ENCODE data around the gene HSPA14. TPM values are rescaled to one million over a fixed set of nuclear protein-coding genes. Genes with fewer than 3 reads are reported as not detected.

HSPA14 gene
- total and polyA plus RNA-seq, 4 donors: 5.3 to 9.0 (median 8.5) TPM

DNA sequence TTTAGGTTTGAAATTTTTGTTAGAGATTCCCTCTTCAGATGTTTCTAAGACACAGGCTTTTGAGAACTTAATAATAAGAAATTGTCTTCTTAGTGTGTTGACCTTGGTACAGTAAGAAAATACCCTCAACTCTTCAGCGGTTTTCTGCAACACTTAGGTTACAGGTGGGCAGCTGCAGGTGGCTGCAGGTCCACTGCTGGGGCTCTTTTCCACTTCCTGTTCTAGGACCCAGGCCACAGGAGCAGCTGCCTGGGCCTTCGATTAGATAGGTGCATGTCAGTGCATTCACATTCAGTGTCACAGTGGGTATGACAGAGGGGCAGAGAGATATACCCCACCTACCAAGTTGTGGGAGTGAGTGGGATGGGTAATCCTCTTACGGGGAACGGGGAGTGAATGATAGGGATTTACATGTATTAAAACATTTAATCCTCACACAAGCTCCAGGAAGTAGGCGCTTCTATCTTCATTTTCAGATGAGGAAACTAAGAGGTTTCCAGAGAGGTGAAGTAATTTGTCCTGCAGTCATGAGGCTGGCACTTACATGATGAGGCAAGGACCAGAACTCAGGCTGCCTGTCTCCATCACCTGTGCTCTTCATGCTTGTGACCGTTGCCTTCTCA, 20.3 kb downstream of the HSPA14 start:
- H3K4me3 ChIP-seq (ENCODE audit: low read depth in 1 of 3, low read length in 3 of 3): no peak overlapping the region
- H3K4me1 ChIP-seq (ENCODE audit: control insufficient read depth in 4 of 4, insufficient read depth in 4 of 4, low read length in 3 of 4): no peaks in the 10 kb centered on the region
- H3K27me3 ChIP-seq (ENCODE audit: control insufficient read depth in 4 of 4, insufficient read depth in 4 of 4, low read length in 3 of 4): no peaks in the 10 kb centered on the region
- no peaks in the 10 kb centered on the region for H3K9me3 ChIP-seq (ENCODE audit: control insufficient read depth in 4 of 4, low read length in 3 of 4)
- DNase-seq (ENCODE audit: low spot score): no peak
- no peak for TF ChIP-seq HNF4A (conservative IDR thresholded peaks at IDR 0.05)
- TF ChIP-seq YY1 (IDR thresholded peaks at IDR 0.05): no peak
- TF ChIP-seq HNF4G (IDR thresholded peaks at IDR 0.05): no peak
- TF ChIP-seq, protein P1, sequence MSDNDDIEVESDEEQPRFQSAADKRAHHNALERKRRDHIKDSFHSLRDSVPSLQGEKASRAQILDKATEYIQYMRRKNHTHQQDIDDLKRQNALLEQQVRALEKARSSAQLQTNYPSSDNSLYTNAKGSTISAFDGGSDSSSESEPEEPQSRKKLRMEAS (IDR thresholded peaks at IDR 0.05): no peak
- TF ChIP-seq JUND (IDR thresholded peaks at IDR 0.05): no peak
- TF ChIP-seq RAD21 (IDR thresholded peaks at IDR 0.05): no peak
- no peak for TF ChIP-seq EGR1 (IDR thresholded peaks at IDR 0.05; ENCODE audit: low read depth in 2 of 2)
- no peak for TF ChIP-seq GABPA (IDR thresholded peaks at IDR 0.05 in 1 of 2, conservative IDR thresholded peaks at IDR 0.05 in 1 of 2)
- no peak for TF ChIP-seq FOXA1 (IDR thresholded peaks at IDR 0.05)
- TF ChIP-seq FOXA2 (IDR thresholded peaks at IDR 0.05): no peak
- TF ChIP-seq, protein P2, sequence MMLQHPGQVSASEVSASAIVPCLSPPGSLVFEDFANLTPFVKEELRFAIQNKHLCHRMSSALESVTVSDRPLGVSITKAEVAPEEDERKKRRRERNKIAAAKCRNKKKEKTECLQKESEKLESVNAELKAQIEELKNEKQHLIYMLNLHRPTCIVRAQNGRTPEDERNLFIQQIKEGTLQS (IDR thresholded peaks at IDR 0.05): no peak
- H3K27ac ChIP-seq (ENCODE audit: low read depth in 1 of 2, low read length in 2 of 2): no peak overlapping the region
- 94% methylated on average over 6 of the region's 6 CpGs for WGBS
- no peak overlapping the region for H3K9ac ChIP-seq (ENCODE audit: low read depth in 1 of 2, low read length in 2 of 2)
- H3K36me3 ChIP-seq (ENCODE audit: control insufficient read depth in 4 of 4, insufficient read depth in 3 of 4, low read depth in 1 of 4, low read length in 3 of 4): peaks cover 0 to 16% (median 9%) of the 10 kb centered on the region in 4 donors

DNA sequence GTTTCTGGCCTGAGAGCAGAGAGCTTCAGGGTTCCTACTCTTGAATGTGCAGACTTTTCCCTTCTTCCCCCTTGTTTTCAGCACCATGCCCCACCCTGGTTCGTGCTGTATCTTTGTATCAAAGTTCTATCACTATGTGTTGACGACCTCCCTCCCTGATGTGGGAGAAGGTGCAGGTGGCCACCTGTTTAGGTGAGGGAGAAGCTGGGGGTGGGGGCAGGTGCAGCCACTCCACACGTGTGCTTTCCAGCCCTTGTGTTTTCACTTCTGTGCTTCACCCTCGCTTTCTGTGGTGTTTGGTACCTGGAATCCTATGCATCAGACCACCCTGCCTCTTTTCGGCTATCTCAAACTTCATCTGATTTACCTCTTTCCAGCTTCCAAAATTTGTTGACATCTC, 20.9 kb downstream of the HSPA14 start:
- Histone ChIP-seq H3K4me1 (ENCODE audit: control insufficient read depth in 4 of 4, insufficient read depth in 4 of 4, low read length in 3 of 4) (no peaks in the 10 kb centered on the region), H3K27ac (ENCODE audit: low read depth in 1 of 2, low read length in 2 of 2) (no peak overlapping the region), H3K9ac (ENCODE audit: low read depth in 1 of 2, low read length in 2 of 2) (no peak overlapping the region), H3K9me3 (ENCODE audit: control insufficient read depth in 4 of 4, low read length in 3 of 4) (no peaks in the 10 kb centered on the region), H3K4me3 (ENCODE audit: low read depth in 1 of 3, low read length in 3 of 3) (no peak overlapping the region), H3K27me3 (ENCODE audit: control insufficient read depth in 4 of 4, insufficient read depth in 4 of 4, low read length in 3 of 4) (no peaks in the 10 kb centered on the region), H3K36me3 (ENCODE audit: control insufficient read depth in 4 of 4, insufficient read depth in 3 of 4, low read depth in 1 of 4, low read length in 3 of 4) (peaks cover 0 to 18% (median 9%) of the 10 kb centered on the region in 4 donors)
- 89% methylated on average over 5 of the region's 5 CpGs for WGBS
- TF ChIP-seq YY1 (IDR thresholded peaks at IDR 0.05) (no peak), HNF4G (IDR thresholded peaks at IDR 0.05) (no peak), EGR1 (IDR thresholded peaks at IDR 0.05; ENCODE audit: low read depth in 2 of 2) (no peak), TAF1 (conservative IDR thresholded peaks at IDR 0.05) (no peak), HNF4A (conservative IDR thresholded peaks at IDR 0.05) (no peak), NR2F2 (IDR thresholded peaks at IDR 0.05) (no peak), SP1 (IDR thresholded peaks at IDR 0.05) (no peak), FOXA1 (IDR thresholded peaks at IDR 0.05) (no peak), RAD21 (IDR thresholded peaks at IDR 0.05) (no peak), GABPA (IDR thresholded peaks at IDR 0.05 in 1 of 2, conservative IDR thresholded peaks at IDR 0.05 in 1 of 2) (no peak), RXRA (IDR thresholded peaks at IDR 0.05) (no peak), FOXA2 (IDR thresholded peaks at IDR 0.05) (no peak)
- TF ChIP-seq, protein P3, sequence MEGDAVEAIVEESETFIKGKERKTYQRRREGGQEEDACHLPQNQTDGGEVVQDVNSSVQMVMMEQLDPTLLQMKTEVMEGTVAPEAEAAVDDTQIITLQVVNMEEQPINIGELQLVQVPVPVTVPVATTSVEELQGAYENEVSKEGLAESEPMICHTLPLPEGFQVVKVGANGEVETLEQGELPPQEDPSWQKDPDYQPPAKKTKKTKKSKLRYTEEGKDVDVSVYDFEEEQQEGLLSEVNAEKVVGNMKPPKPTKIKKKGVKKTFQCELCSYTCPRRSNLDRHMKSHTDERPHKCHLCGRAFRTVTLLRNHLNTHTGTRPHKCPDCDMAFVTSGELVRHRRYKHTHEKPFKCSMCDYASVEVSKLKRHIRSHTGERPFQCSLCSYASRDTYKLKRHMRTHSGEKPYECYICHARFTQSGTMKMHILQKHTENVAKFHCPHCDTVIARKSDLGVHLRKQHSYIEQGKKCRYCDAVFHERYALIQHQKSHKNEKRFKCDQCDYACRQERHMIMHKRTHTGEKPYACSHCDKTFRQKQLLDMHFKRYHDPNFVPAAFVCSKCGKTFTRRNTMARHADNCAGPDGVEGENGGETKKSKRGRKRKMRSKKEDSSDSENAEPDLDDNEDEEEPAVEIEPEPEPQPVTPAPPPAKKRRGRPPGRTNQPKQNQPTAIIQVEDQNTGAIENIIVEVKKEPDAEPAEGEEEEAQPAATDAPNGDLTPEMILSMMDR (IDR thresholded peaks at IDR 0.05; ENCODE audit: low read depth, low read length, missing input control): no peak
- TF ChIP-seq, protein P1 (IDR thresholded peaks at IDR 0.05): no peak
- TF ChIP-seq, protein P4, sequence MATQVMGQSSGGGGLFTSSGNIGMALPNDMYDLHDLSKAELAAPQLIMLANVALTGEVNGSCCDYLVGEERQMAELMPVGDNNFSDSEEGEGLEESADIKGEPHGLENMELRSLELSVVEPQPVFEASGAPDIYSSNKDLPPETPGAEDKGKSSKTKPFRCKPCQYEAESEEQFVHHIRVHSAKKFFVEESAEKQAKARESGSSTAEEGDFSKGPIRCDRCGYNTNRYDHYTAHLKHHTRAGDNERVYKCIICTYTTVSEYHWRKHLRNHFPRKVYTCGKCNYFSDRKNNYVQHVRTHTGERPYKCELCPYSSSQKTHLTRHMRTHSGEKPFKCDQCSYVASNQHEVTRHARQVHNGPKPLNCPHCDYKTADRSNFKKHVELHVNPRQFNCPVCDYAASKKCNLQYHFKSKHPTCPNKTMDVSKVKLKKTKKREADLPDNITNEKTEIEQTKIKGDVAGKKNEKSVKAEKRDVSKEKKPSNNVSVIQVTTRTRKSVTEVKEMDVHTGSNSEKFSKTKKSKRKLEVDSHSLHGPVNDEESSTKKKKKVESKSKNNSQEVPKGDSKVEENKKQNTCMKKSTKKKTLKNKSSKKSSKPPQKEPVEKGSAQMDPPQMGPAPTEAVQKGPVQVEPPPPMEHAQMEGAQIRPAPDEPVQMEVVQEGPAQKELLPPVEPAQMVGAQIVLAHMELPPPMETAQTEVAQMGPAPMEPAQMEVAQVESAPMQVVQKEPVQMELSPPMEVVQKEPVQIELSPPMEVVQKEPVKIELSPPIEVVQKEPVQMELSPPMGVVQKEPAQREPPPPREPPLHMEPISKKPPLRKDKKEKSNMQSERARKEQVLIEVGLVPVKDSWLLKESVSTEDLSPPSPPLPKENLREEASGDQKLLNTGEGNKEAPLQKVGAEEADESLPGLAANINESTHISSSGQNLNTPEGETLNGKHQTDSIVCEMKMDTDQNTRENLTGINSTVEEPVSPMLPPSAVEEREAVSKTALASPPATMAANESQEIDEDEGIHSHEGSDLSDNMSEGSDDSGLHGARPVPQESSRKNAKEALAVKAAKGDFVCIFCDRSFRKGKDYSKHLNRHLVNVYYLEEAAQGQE (IDR thresholded peaks at IDR 0.05): no peak
- TF ChIP-seq, protein P2 (IDR thresholded peaks at IDR 0.05): no peak
- no peak for DNase-seq (ENCODE audit: low spot score)
